ENCODE results near the gene EIF3B. TPM values are rescaled to one million over a fixed set of nuclear protein-coding genes. Genes with fewer than 3 reads are reported as not detected.

The EIF3B gene
- total and polyA plus RNA-seq, 2 of the 4 experiments (the other 2 are of a cell fraction) = 105 to 201 TPM

- Histone ChIP-seq H4K5ac (ENCODE audit: low read depth, low read length) (no peak overlapping the region), H3K9ac (ENCODE audit: low read depth, low read length) (no peak overlapping the region), H3K4me1 (ENCODE audit: control insufficient read depth, insufficient read depth, low read length) (no peaks in the 10 kb centered on the region), H3K4me3 (ENCODE audit: insufficient read depth, low read depth, low read length) (no peak overlapping the region), H4K20me1 (ENCODE audit: insufficient read depth, low read length) (no peaks in the 10 kb centered on the region), H3K27ac (ENCODE audit: insufficient read depth, low read length) (no peak overlapping the region), H3K56ac (ENCODE audit: extremely low read depth, insufficient read depth, low read length) (no peak overlapping the region), H3K27me3 (ENCODE audit: control insufficient read depth, insufficient read depth, low read length) (peaks cover 2% of the 10 kb centered on the region; the same call in 1 of the 2 replicates), H2BK20ac (ENCODE audit: low read depth, low read length) (no peak overlapping the region), H4K8ac (ENCODE audit: low read depth in 2 of 2, low read length in 2 of 2) (no peak overlapping the region), H2AK5ac (ENCODE audit: low read depth, low read length) (no peak overlapping the region), H3K36me3 (ENCODE audit: control insufficient read depth, insufficient read depth, low read length) (no peaks in the 10 kb centered on the region), H2AFZ (replicated peaks; ENCODE audit: low read length, poor library complexity) (no peak overlapping the region), H3K79me1 (ENCODE audit: low read depth in 1 of 2, low read length in 2 of 2) (peaks cover 3 to 10% of the 10 kb centered on the region in 2 experiments; a peak in 3 of 4 replicates), H3K9me1 (ENCODE audit: insufficient read depth, low read length) (peaks cover 9% of the 10 kb centered on the region), H3K23ac (ENCODE audit: low read depth, low read length) (no peak overlapping the region), H3K14ac (replicated peaks; ENCODE audit: low read depth, low read length) (no peak overlapping the region), H2BK15ac (ENCODE audit: low read depth, low read length) (no peak overlapping the region), H2AK9ac (replicated peaks; ENCODE audit: low read depth, low read length, poor library complexity) (no peak overlapping the region), H3K9me3 (ENCODE audit: control insufficient read depth, insufficient read depth, low read length) (no peaks in the 10 kb centered on the region), H3K18ac (ENCODE audit: low read depth, low read length) (no peak overlapping the region), H3K4ac (ENCODE audit: low read depth, low read length) (no peak overlapping the region), H2BK5ac (ENCODE audit: low read depth, low read length, poor library complexity, severe bottlenecking) (no peak overlapping the region), H4K91ac (ENCODE audit: insufficient read depth, low read depth, low read length) (no peak overlapping the region), H2BK120ac (ENCODE audit: low read depth, low read length) (no peak overlapping the region), H3K4me2 (ENCODE audit: low read depth, low read length) (no peak overlapping the region)
- WGBS, 2 experiments (ENCODE audit: extremely low coverage in 2 of 2, insufficient read length in 1 of 2) = 86% methylated on average over 5 of the region's 12 CpGs; no CpG with 5 or more reads in 1 of the 2 experiments
- ATAC-seq (ENCODE audit: low read depth) (no peak), DNase-seq (no peak)
- ChIA-PET POLR2A (ENCODE audit: unreplicated experiment) (interaction anchor here (0.6 kb wide), 1 partner anchor 133 kb away, joined by 4 read pairs; no protein-coding TSS in a partner anchor), CTCF (interaction anchor here (0.8 kb wide), 1 partner anchor 69 kb away, joined by 3 read pairs; no protein-coding TSS in a partner anchor)
- TF ChIP-seq ELK1 (IDR thresholded peaks at IDR 0.05; ENCODE audit: borderline replicate concordance, low read depth, low read length) = no peak
- no peak for TF ChIP-seq CEBPB (IDR thresholded peaks at IDR 0.05; ENCODE audit: low read depth, low read length)
- TF ChIP-seq CHD1 (IDR thresholded peaks at IDR 0.05; ENCODE audit: low read depth, low read length) = no peak
- no peak for TF ChIP-seq RFX5 (IDR thresholded peaks at IDR 0.05; ENCODE audit: low read depth, low read length)
- no peak for TF ChIP-seq CTCF (conservative IDR thresholded peaks at IDR 0.05; ENCODE audit: low read depth, low read length)
- no peak for TF ChIP-seq BHLHE40 (IDR thresholded peaks at IDR 0.05; ENCODE audit: low read depth, low read length)
- no peak for TF ChIP-seq MAZ (IDR thresholded peaks at IDR 0.05; ENCODE audit: borderline replicate concordance, low read depth, low read length)
- TF ChIP-seq RCOR1 (IDR thresholded peaks at IDR 0.05; ENCODE audit: insufficient replicate concordance, low read length) = no peak
- in situ Hi-C loops (cut with MboI; ENCODE audit: low sequenced_read_pairs) = no loop called here
- dilution Hi-C loops (cut with HindIII; ENCODE audit: low sequenced_read_pairs, unreplicated experiment) = no loop called here
- intact Hi-C loops (cut with micrococcal nuclease) = no loop called here
- no TSS peak for BruUV-seq (replicated peaks)
Observed at GRCh38 chr7:2317556-2318293, 36.9 kb upstream of the EIF3B start.
